Fibroblast of lung (primary cell): ENCODE measurements around the gene CATSPER4. TPM values are rescaled to one million over a fixed set of nuclear protein-coding genes. Genes with fewer than 3 reads are reported as not detected.

ENCODE experiments used
- DNase-seq, 2 donors: peaks; one replicate each; pipeline versions ENCODE4 v3.0.0 to v3.0.0-alpha.2; 2010; ENCODE audit warnings: low read depth in 2 of 2
- H2AFZ ChIP-seq: 2 replicates; pipeline ENCODE4 v1.5.1; 2012; ENCODE audit warnings: low read length, control low read depth, inconsistent platforms
- H3K27ac ChIP-seq: 2 replicates; pipeline ENCODE4 v1.5.1; 2011; ENCODE audit warnings: low read length, control low read depth; ENCODE audit not compliant: insufficient read depth
- H3K27me3 ChIP-seq: 2 replicates; pipeline ENCODE4 v1.5.1; 2011; ENCODE audit warnings: mild to moderate bottlenecking, low read length; ENCODE audit not compliant: control insufficient read depth, insufficient read depth
- H3K36me3 ChIP-seq: 2 replicates; pipeline ENCODE4 v1.5.1; 2011; ENCODE audit warnings: low read length; ENCODE audit not compliant: control insufficient read depth, insufficient read depth
- H3K4me1 ChIP-seq: 2 replicates; pipeline ENCODE4 v1.5.1; 2011; ENCODE audit warnings: low read length; ENCODE audit not compliant: control insufficient read depth, insufficient read depth; ENCODE audit errors: extremely low read depth
- H3K4me2 ChIP-seq: 2 replicates; pipeline ENCODE4 v1.5.1; 2011; ENCODE audit warnings: low read length, control low read depth; ENCODE audit not compliant: insufficient read depth; ENCODE audit errors: extremely low read depth
- H3K4me3 ChIP-seq, 4 experiments: fragments of 200-600 bp in 1 of 4; sonication (generic) in 1 of 4; replicated peaks in 1 of 4; 2 replicates each; pipeline ENCODE4 v1.5.1; 2011 to 2016; ENCODE audit warnings: low read length in 4 of 4, low read depth in 3 of 4, mild to moderate bottlenecking in 3 of 4, control low read depth in 2 of 4, inconsistent platforms in 1 of 4, mixed read lengths in 1 of 4; ENCODE audit not compliant: insufficient read depth in 1 of 4; ENCODE audit errors: control extremely low read depth in 1 of 4
- H3K79me2 ChIP-seq: 2 replicates; pipeline ENCODE4 v1.5.1; 2012; ENCODE audit warnings: mild to moderate bottlenecking, low read length, inconsistent platforms; ENCODE audit not compliant: control insufficient read depth, insufficient read depth
- H3K9ac ChIP-seq: 2 replicates; pipeline ENCODE4 v1.5.1; 2011; ENCODE audit warnings: mild to moderate bottlenecking, low read length, control low read depth; ENCODE audit not compliant: insufficient read depth
- H3K9me3 ChIP-seq: 2 replicates; pipeline ENCODE4 v1.5.1; 2012; ENCODE audit warnings: low read depth, low read length; ENCODE audit not compliant: control insufficient read depth, insufficient read depth
- H4K20me1 ChIP-seq: 2 replicates; pipeline ENCODE4 v1.5.1; 2011; ENCODE audit warnings: low read length; ENCODE audit not compliant: control insufficient read depth, insufficient read depth; ENCODE audit errors: extremely low read depth
- CTCF ChIP-seq, 2 donors: IDR thresholded peaks in 1 of 2; conservative IDR thresholded peaks in 1 of 2; 1 replicate in 1 of 2; 2 replicates in 1 of 2; pipeline ENCODE4 v1.5.1; 2011 to 2012; ENCODE audit warnings: low read length in 2 of 2, control low read depth in 1 of 2, inconsistent platforms in 1 of 2, low read depth in 1 of 2, mild to moderate bottlenecking in 1 of 2
- EZH2 ChIP-seq: IDR thresholded peaks from 2 replicates; pipeline ENCODE4 v1.5.1; 2012; ENCODE audit warnings: low read length, control low read depth, mild to moderate bottlenecking; ENCODE audit errors: missing control alignments
- polyA plus RNA-seq, 2 donors: library from polyadenylated mRNA; depleted of rRNA in 1 of 2; stranded (reverse) in 1 of 2; unstranded in 1 of 2; fragments of >200 nt; gene quantifications; 2 replicates each; pipeline ENCODE4 v1.2.1, GENCODE V29; 2011 to 2012; ENCODE audit warnings: missing spikeins in 1 of 2
- total RNA-seq: library from RNA; depleted of rRNA; stranded (reverse); fragments of >200 nt; gene quantifications from 2 replicates; pipeline ENCODE4 v1.2.1, GENCODE V29; 2014

The CATSPER4 gene
- total and polyA plus RNA-seq, 2 donors (not counting 1 experiment from before 2014, with no cell fraction given): not detected

DNA sequence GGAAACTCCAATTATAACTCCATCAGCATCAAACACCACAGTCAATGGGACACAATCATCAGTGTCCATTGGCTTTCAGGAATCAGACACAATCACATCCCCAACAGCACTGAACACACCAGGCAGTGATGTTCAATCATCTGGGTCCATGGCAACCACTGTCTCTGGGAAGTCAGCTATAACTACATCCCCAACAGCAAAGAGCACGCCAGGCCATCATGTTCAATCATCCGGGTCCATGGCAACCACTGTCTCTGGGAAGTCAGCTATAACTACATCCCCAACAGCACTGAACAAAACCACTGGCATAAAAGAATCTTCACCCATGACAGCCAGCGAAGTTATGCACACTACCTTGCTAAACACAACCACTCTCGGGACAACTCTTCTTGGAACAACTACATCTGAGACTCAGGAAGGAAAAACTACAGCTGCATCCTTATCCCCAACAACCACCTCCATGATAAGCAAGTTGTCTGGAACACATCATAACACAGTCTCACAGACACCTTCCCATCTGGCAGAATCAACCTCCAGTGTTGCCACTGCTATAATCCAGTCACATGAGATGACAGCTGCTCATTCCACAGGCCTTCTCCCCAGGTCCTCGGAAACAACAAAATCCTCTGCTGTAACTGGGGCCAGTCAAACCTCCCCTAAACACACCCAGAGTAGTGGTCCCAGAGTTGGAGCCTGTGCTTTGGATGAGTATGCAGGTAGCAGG, 19.9 kb downstream of the CATSPER4 start:
- no peaks in the 10 kb centered on the region for H4K20me1 ChIP-seq
- no peaks in the 10 kb centered on the region for H3K36me3 ChIP-seq
- H3K9ac ChIP-seq: no peak overlapping the region
- no peak overlapping the region for H2AFZ ChIP-seq
- DNase-seq: no peak
- H3K9me3 ChIP-seq: no peaks in the 10 kb centered on the region
- TF ChIP-seq CTCF (conservative IDR thresholded peaks at IDR 0.05 in 1 of 2, IDR thresholded peaks at IDR 0.05 in 1 of 2; ENCODE audit: low read depth in 1 of 2, low read length in 2 of 2) (no peak), EZH2 (no peak)
- no peaks in the 10 kb centered on the region for H3K4me1 ChIP-seq
- H3K27me3 ChIP-seq: peaks cover 8% of the 10 kb centered on the region
- H3K4me3 ChIP-seq: no peak overlapping the region
- H3K4me2 ChIP-seq: no peak overlapping the region
- no peak overlapping the region for H3K27ac ChIP-seq
- no peaks in the 10 kb centered on the region for H3K79me2 ChIP-seq

DNA sequence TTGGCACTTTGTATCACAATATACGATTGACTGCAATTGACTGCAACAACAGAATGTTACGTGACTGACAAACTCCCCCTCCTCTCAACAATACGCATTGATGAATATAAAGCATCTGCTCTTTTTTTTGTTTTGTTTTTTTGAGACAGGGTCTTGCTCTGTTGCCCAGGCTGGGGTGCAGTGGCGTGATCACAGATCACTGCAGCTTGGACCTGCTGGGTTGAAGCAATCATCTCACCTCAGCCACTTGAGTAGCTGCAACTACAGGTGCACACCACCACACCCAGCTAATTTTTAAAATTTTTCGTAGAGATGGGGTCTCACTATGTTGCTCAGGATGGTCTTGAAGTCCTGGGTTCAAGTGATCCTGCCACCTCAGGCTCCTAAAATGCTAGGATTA, 22.3 kb downstream of the CATSPER4 start:
- Histone ChIP-seq H3K4me2 (no peak overlapping the region), H3K27ac (no peak overlapping the region), H3K4me1 (no peaks in the 10 kb centered on the region), H3K36me3 (no peaks in the 10 kb centered on the region), H4K20me1 (no peaks in the 10 kb centered on the region), H3K9ac (no peak overlapping the region), H3K4me3 (no peak overlapping the region), H2AFZ (no peak overlapping the region), H3K9me3 (no peaks in the 10 kb centered on the region), H3K27me3 (peaks cover 15% of the 10 kb centered on the region), H3K79me2 (no peaks in the 10 kb centered on the region)
- TF ChIP-seq CTCF (conservative IDR thresholded peaks at IDR 0.05 in 1 of 2, IDR thresholded peaks at IDR 0.05 in 1 of 2; ENCODE audit: low read depth in 1 of 2, low read length in 2 of 2): no peak
- no peak for DNase-seq

DNA sequence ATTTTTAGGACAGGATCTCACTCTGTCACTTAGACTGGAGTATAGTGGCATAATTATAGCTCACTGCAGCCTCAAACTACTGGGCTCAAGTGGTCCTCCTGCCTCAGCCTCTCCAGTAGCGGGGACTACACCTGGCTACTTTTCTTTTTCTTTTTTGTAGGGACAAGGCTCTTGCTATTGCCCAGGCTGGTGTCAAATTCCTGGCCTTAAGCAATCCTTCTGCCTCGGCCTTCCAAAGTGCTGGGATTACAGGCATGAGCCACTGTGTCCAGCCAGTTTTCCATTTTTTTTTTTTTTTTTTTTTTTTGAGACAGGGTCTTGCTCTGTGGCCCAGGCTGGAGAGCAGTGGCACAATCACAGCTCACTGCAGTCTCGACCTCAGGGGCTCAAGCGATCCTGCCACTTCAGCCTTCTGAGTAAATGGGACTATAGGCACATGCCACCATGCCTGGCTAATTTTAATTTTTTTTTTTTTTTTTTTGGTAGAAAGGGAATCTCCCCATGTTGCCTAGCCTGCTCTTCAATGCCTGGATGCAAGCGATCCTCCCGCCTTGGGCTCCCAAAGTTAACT, 23.0 kb downstream of the CATSPER4 start:
- Histone ChIP-seq H3K9me3 (no peaks in the 10 kb centered on the region), H3K79me2 (no peaks in the 10 kb centered on the region), H3K4me1 (no peaks in the 10 kb centered on the region), H2AFZ (no peak overlapping the region), H3K36me3 (no peaks in the 10 kb centered on the region), H3K27ac (no peak overlapping the region), H3K27me3 (peaks cover 15% of the 10 kb centered on the region), H3K4me3 (no peak overlapping the region), H3K4me2 (no peak overlapping the region), H4K20me1 (no peaks in the 10 kb centered on the region), H3K9ac (no peak overlapping the region)
- no peak for TF ChIP-seq CTCF (conservative IDR thresholded peaks at IDR 0.05 in 1 of 2, IDR thresholded peaks at IDR 0.05 in 1 of 2; ENCODE audit: low read depth in 1 of 2, low read length in 2 of 2)
- TF ChIP-seq EZH2: no peak
- no peak for DNase-seq
